ENCODE data around the gene GPR34. TPM values are rescaled to one million over a fixed set of nuclear protein-coding genes. Genes with fewer than 3 reads are reported as not detected.
A peak's percentile ranks its signal among the peaks of the same experiment; 100 is the strongest.

GPR34 gene
- total and polyA plus RNA-seq, 9 of the 15 experiments (the other 6 are each of a cell fraction or from before 2014, with no cell fraction given) = 0.13 TPM; not detected in 8

- CTCF ChIA-PET (ENCODE audit: low intra/inter-chr PET ratio) = no interaction called here
- H3K9ac ChIP-seq (ENCODE audit: insufficient read depth in 1 of 2, low read depth in 2 of 2, low read length in 2 of 2) = no peak overlapping the region
- 26% methylated on average over 3 of the region's 3 CpGs for WGBS (ENCODE audit: insufficient coverage, low coverage, missing lambda C conversion rate)
- in situ Hi-C loops (cut with MboI) (no loop called here), intact Hi-C loops (cut with micrococcal nuclease) (no loop called here)
- no peaks in the 10 kb centered on the region for H4K20me1 ChIP-seq (replicated peaks; ENCODE audit: control insufficient read depth, insufficient read depth, low read length)
- ATAC-seq = no peak
- no peak for FAIRE-seq
- no peaks in the 10 kb centered on the region for H3K36me3 ChIP-seq (ENCODE audit: control insufficient read depth, insufficient read depth, low read length)
- DNase-seq (ENCODE audit: extremely low read depth in 1 of 4, low spot score in 3 of 4) = no peak
- H3K9me3 ChIP-seq (replicated peaks; ENCODE audit: control insufficient read depth, insufficient read depth, low read depth, low read length) = no peaks in the 10 kb centered on the region
- H3K4me2 ChIP-seq (ENCODE audit: insufficient read depth, low read length) = no peak overlapping the region
- H2AFZ ChIP-seq (ENCODE audit: low read depth, low read length) = no peak overlapping the region
- peaks cover 0 to 2% of the 10 kb centered on the region in 2 experiments; a peak in 2 of 5 replicates for H3K4me1 ChIP-seq (replicated peaks in 1 of 2; ENCODE audit: control insufficient read depth in 2 of 2, insufficient read depth in 2 of 2, low read length in 2 of 2)
- BruUV-seq (replicated peaks) = no TSS peak
- no peak overlapping the region for H3K27ac ChIP-seq (ENCODE audit: extremely low read depth, low read depth, low read length)
- TF ChIP-seq PKNOX1 (IDR thresholded peaks at IDR 0.05) = 0 out of 2 replicates have a peak, but pooled peaks have one; percentile 10
- no peak for TF ChIP-seq MCM2 (IDR thresholded peaks at IDR 0.05; ENCODE audit: low read depth)
- no peak overlapping the region for H3K4me3 ChIP-seq
- no peaks in the 10 kb centered on the region for H3K27me3 ChIP-seq (ENCODE audit: control insufficient read depth in 2 of 2, insufficient read depth in 2 of 2, low read length in 2 of 2)
- H3K79me2 ChIP-seq (ENCODE audit: control insufficient read depth, insufficient read depth, low read length) = no peaks in the 10 kb centered on the region
- H3K9me1 ChIP-seq (ENCODE audit: control insufficient read depth, insufficient read depth, low read length) = no peaks in the 10 kb centered on the region
- POLR2A ChIA-PET = no interaction called here
These were observed 33.4 kb downstream of the GPR34 start for GRCh38 chrX:41722214-41722613.

- no peaks in the 10 kb centered on the region for H3K9me1 ChIP-seq (ENCODE audit: control insufficient read depth, insufficient read depth, low read length)
- no peaks in the 10 kb centered on the region for H3K36me3 ChIP-seq (ENCODE audit: control insufficient read depth, insufficient read depth, low read length)
- peaks cover 0 to 2% of the 10 kb centered on the region in 2 experiments; a peak in 2 of 5 replicates for H3K4me1 ChIP-seq (replicated peaks in 1 of 2; ENCODE audit: control insufficient read depth in 2 of 2, insufficient read depth in 2 of 2, low read length in 2 of 2)
- H3K4me2 ChIP-seq (ENCODE audit: insufficient read depth, low read length) = no peak overlapping the region
- H3K27me3 ChIP-seq (ENCODE audit: control insufficient read depth in 2 of 2, insufficient read depth in 2 of 2, low read length in 2 of 2) = no peaks in the 10 kb centered on the region
- 15% methylated on average over 3 of the region's 3 CpGs for WGBS (ENCODE audit: insufficient coverage, low coverage, missing lambda C conversion rate)
- no peak overlapping the region for H2AFZ ChIP-seq (ENCODE audit: low read depth, low read length)
- H3K79me2 ChIP-seq (ENCODE audit: control insufficient read depth, insufficient read depth, low read length) = no peaks in the 10 kb centered on the region
- no peak for DNase-seq (ENCODE audit: extremely low read depth in 1 of 4, low spot score in 3 of 4)
- ChIA-PET POLR2A (no interaction called here), CTCF (ENCODE audit: low intra/inter-chr PET ratio) (no interaction called here)
- intact Hi-C loops (cut with micrococcal nuclease) (no loop called here), in situ Hi-C loops (cut with MboI) (no loop called here)
- BruUV-seq (replicated peaks) = no TSS peak
- H3K4me3 ChIP-seq = no peak overlapping the region
- ATAC-seq = no peak
- no peaks in the 10 kb centered on the region for H3K9me3 ChIP-seq (replicated peaks; ENCODE audit: control insufficient read depth, insufficient read depth, low read depth, low read length)
- H4K20me1 ChIP-seq (replicated peaks; ENCODE audit: control insufficient read depth, insufficient read depth, low read length) = no peaks in the 10 kb centered on the region
- no peak overlapping the region for H3K9ac ChIP-seq (ENCODE audit: insufficient read depth in 1 of 2, low read depth in 2 of 2, low read length in 2 of 2)
- no peak for FAIRE-seq
- no peak overlapping the region for H3K27ac ChIP-seq (ENCODE audit: extremely low read depth, low read depth, low read length)
- TF ChIP-seq NCOR1 (IDR thresholded peaks at IDR 0.05) = no peak
- TF ChIP-seq ZNF589 (CRISPR knock-in tag; IDR thresholded peaks at IDR 0.05; ENCODE audit: low read depth) = no peak
- TF ChIP-seq E2F6 (IDR thresholded peaks at IDR 0.05; ENCODE audit: borderline replicate concordance in 1 of 2, extremely low read depth in 1 of 2, insufficient read depth in 1 of 2, insufficient read length in 1 of 2, low read depth in 1 of 2, low read length in 1 of 2, poor library complexity in 1 of 2, severe bottlenecking in 1 of 2) = no peak
- TF ChIP-seq TFAM (CRISPR knock-in tag; conservative IDR thresholded peaks at IDR 0.05) = no peak
- no peak for TF ChIP-seq TRIM28 (IDR thresholded peaks at IDR 0.05)
- TF ChIP-seq TCF15 (CRISPR knock-in tag; IDR thresholded peaks at IDR 0.05) = no peak
- no peak for TF ChIP-seq NEUROD1 (IDR thresholded peaks at IDR 0.05; ENCODE audit: borderline replicate concordance, low read depth, low read length, partially characterized antibody)
- no peak for TF ChIP-seq WHSC1 (IDR thresholded peaks at IDR 0.05; ENCODE audit: low read length)
- no peak for TF ChIP-seq SREBF1 (IDR thresholded peaks at IDR 0.05; ENCODE audit: borderline replicate concordance, low read depth, low read length)
- TF ChIP-seq HDGF (IDR thresholded peaks at IDR 0.05) = no peak
- no peak for TF ChIP-seq CBX1 (IDR thresholded peaks at IDR 0.05; ENCODE audit: low read depth)
- no peak for TF ChIP-seq ASH1L (IDR thresholded peaks at IDR 0.05; ENCODE audit: borderline replicate concordance, low read depth, partially characterized antibody)
These were observed 34.2 kb downstream of the GPR34 start for GRCh38 chrX:41722816-41723618.

All from K562 (cell line).